CD1c-positive myeloid dendritic cell (primary cell): ENCODE results near the gene ROCK2.

Experiments used
- DNase-seq: peaks from one replicate; pipeline ENCODE4 v3.0.0-alpha.2; 2016; ENCODE audit errors: extremely low spot score

The ROCK2 gene

GRCh38 chr2:11344342-11344955 is at the start of gene ROCK2:
Gene ROCK2, minus strand, starts transcription at chr2:11344636. Its CDS starts 500 bp downstream, at chr2:11344136.
- DNase-seq, result peak; percentile 77

- DNase-seq, result no peak
Observed at GRCh38 chr2:11393711-11394236, 49.3 kb upstream of the ROCK2 start.

DNA sequence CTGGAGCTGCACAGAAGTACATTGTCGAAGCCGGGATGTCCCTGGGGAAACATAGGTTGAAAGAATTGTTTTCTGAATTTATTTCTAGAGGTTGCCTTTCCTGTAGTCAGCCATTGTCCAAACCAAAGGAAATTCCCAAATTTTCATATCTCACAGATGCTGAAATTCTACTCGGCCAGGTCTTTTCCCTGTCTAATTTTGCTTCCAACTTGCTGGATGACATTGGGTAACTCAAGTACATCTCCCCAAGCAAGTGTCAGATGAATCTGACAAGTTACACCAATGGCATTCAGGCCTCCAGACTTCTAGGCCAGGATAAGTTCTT is 47.5 kb upstream of the ROCK2 start:
- no peak for DNase-seq

DNA sequence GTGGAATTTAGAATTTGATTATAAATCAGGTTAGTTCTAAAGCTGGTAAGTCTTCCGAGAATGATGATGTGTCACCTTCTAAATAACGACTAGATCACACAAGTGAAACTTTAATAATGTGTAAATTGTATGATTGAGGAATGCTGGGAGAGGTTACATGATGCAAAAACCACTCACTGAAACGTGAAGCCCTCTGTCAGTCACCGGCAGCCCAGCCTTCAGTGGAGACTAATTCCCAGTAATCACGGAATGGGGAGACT is 45.9 kb upstream of the ROCK2 start:
- no peak for DNase-seq

GRCh38 chr2:11389551-11390398 is 45.3 kb upstream of the ROCK2 start:
- no peak for DNase-seq

DNA sequence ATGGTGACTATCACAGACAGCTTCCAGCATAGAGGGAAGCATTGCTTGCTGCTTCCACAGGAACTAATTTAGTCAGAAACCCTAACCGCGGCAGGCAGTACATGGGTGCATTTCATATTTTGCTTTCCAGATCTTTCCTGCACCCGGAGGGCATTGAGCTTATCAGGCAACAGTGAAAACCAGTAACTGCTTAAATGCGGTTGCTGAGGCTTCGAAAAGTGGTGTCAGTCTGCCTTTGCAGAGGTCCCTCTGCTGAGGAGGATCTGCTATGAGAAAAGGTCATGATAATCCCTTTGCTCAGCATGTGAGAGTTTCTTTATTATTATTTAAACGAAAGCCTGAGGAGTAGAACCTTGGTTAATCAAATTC is 44.6 kb upstream of the ROCK2 start:
- DNase-seq, result no peak

DNA sequence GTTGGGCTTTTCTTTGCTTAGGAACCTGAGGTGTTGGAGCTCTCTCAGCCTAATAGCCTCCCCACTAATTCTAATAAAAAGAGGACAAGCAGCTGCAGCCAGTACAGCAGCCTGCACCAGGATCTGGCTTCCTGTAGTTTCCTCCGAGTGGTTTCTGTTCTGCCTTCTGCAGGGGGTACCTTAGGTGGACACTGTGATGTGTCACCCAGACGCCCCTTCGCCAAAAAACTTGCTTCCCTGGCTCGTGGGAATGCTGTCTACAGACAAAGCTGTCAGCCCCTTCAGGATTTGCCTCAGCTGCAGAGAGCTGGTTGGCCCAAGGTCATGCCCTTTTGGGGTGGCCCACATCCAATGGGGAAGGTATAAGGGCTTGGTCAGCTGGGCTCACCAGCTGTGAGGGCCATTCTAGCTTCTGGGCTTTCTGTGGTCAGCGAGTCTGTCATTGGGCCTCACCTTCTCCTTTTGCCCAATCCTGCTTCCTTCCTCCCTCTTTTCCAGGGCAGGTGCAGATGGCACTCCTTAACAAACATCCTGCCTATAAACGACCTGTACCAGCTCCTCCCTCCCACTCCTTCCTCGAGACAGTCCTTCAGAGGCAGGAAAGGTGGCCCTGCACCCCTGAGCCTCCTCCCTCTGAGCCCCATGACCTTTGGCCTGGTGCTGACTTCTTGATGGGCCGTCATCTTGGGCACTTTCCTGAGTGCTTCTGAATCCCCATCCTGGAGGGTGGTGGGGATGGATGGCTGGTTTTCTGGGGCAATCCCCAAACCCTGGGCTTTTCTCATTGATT is 44.0 kb upstream of the ROCK2 start:
- no peak for DNase-seq

DNA sequence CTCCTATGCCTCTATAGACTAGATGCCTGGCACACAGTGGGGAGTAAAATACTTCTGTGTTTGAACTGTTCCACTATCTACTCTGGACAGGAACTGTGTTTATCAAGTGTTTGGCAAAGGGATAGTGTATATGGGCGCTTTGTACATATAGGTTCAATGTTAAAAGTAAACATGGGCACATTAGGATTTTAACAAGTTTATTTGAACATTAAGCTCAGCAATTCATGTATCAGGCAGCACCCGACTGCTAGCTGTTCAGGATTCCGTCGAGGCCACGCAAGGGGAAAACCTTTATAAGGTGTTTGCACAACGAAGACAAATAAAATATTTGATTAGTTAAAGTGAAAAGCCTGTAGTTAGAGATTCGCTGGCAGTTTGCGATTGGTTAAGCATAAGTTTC is 43.4 kb upstream of the ROCK2 start:
- DNase-seq, result no peak

GRCh38 chr2:11387100-11387390 is 42.6 kb upstream of the ROCK2 start:
- DNase-seq, result no peak

DNA sequence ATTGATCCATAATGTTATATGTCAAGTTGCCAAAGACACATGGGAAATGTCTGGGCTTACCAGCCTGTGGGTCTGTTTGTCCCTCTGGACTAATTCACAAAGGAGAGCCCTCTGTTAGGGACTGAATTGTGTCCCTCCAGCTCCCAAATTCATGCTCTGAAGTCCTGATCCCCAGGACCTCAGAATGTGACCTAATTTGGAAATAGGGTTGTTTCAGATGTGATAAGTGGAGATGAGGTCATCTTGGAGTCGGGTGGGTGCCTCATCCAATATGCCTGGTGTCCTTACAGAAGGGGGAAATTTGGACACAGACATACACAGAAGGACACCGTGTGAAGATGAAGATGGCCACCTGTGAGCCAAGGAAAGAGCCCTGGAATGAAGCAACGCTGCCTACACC is 41.4 kb upstream of the ROCK2 start:
- DNase-seq, result no peak

- no peak for DNase-seq
Observed at GRCh38 chr2:11385216-11385615, 40.8 kb upstream of the ROCK2 start.

DNA sequence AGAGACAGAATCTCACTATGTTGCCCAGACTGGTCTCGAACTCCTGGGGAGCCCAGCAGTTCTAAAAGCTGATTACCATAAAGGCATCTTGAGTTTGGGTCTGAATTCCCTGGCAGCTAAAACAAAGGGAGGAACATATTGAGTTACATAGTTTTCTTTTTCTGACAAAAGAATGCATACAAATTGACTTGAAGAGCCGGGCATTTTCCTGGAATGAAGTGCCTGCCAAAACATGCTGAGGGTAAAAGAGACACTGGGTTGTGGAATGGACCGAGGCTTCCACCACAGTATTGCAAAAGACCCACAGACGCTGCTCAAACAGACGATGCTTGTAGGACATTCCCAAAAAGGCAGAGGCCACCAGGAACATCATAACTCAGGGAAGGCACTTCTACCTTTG is 35.1 kb upstream of the ROCK2 start:
- DNase-seq, result no peak

DNA sequence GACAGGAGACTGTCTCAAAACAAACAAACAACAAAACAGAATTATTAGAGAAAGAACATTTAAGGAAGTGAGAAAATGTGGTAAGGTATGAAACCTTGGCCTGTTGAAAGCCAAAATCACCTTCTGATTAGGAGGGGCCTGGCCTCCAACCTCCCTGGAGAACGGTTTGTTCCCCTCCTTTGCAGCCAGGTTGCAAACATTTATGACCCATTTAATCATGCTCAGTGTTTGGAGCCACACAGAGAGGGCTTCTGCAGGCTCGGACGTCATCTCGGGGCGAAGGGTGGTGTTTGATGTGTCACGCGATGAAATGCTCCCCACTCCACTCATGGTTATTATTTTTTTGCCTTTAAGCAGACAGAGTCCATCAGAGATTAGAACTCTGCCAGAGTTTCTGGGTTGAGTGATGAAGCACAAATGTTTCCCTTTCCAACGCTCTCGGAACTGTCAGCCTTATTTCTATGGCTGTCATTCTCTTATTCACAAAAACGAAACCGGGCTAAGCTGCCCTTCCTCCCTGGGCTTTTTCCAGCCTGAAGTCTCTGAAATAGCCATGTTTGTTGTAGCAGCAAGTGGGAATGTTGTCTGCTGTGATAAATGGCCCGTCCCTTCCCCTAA is 33.6 kb upstream of the ROCK2 start:
- DNase-seq, result no peak

DNA sequence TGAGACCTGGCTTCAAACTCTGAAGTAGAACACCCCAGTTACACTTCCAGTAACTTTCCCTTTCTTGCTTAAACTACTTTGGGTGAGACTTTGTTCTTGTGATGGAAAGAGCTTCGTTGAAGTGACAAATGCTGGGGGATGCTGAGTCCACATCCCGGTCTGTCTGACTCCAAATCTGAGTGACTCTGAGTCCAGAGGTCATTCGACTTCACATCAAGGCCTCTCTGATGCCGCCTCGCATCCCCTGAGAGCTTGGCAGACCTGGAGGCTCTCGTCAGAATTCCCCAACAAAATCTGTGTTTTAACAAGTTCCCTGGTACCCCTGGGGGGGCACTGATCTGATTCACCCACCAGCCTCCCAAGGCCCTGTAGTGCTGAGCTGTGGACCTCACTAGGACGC is 31.6 kb upstream of the ROCK2 start:
- DNase-seq, result no peak

- no peak for DNase-seq
Observed at GRCh38 chr2:11375689-11376027, 31.2 kb upstream of the ROCK2 start.

GRCh38 chr2:11375025-11375688 is 30.7 kb upstream of the ROCK2 start:
- no peak for DNase-seq

- no peak for DNase-seq
Observed at GRCh38 chr2:11373096-11373495, 28.7 kb upstream of the ROCK2 start.

- no peak for DNase-seq
Observed at GRCh38 chr2:11371092-11371937, 26.9 kb upstream of the ROCK2 start.

DNA sequence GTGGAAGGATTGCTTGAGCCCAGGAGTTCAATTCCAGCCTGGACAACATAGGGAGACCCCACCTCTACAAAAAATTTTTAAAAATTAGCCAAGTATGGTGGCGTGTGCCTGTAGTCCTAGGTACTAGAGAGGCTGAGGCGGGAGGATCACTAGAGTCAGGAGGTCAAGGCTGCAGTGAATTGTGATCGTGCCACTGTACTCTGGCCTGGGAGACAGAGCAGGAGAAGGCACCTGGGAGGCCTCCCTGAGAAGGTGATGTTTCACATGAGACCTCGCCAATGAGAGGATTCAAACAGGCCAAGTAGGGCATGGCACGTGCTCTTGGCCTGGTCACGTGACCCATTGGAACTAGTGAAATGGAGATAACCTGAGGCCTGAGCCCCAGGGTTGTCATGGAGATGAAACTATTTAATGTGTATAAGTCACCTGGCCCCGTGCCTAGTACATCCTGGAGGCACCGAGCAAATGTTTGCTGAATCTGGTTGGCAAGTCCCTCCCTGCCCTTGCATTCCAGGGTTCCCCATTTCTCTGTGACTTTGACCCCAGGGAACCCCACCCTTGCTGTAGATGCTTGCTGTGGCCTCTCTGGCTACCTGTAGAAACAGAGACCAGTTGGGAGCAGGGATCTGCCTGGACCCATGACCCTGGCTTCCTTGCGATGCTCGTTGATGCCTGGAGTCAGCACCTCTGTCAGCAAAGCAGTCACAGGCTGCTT is 26.1 kb upstream of the ROCK2 start:
- DNase-seq, result no peak

- DNase-seq, result no peak
Observed at GRCh38 chr2:11368059-11368572, 23.7 kb upstream of the ROCK2 start.
